Gastroesophageal sphincter (tissue), 4 donors: ENCODE results near the gene EXOSC6. TPM values are rescaled to one million over a fixed set of nuclear protein-coding genes. Genes with fewer than 3 reads are reported as not detected.
"Not testable (repeated sequence)": the region's sequence is repeated elsewhere in the genome, so short reads cannot be mapped to it uniquely, and the experiment has no call there.

Experiments used
- ATAC-seq: fragments of 150-250 bp; one replicate; pipeline ENCODE4 v1.9.1; 2016; ENCODE audit warnings: mild to moderate bottlenecking, moderate library complexity
- H3K27ac ChIP-seq, 4 donors: fragments of 200-600 bp; sonication (generic) in 3 of 4; 1 replicate in 3 of 4; 2 replicates in 1 of 4; pipeline ENCODE4 v1.5.1; 2016 to 2019
- H3K27me3 ChIP-seq: fragments of 200-600 bp; sonication (generic); one replicate; pipeline ENCODE4 v1.5.1; 2019
- H3K36me3 ChIP-seq, 2 donors: fragments of 200-600 bp; sonication (generic); one replicate each; pipeline ENCODE4 v1.5.1; 2019; ENCODE audit warnings: control low read depth in 1 of 2
- H3K4me1 ChIP-seq, 3 donors: fragments of 200-600 bp; sonication (generic); 1 replicate in 2 of 3; 2 replicates in 1 of 3; pipeline ENCODE4 v1.5.1; 2016 to 2019; ENCODE audit warnings: control low read depth in 2 of 3
- H3K4me3 ChIP-seq, 2 donors: fragments of 200-600 bp; sonication (generic); one replicate each; pipeline ENCODE4 v1.5.1; 2019; ENCODE audit warnings: mild to moderate bottlenecking in 1 of 2, moderate library complexity in 1 of 2
- H3K9me3 ChIP-seq, 3 donors: fragments of 200-600 bp; sonication (generic); one replicate each; pipeline ENCODE4 v1.5.1; 2017 to 2019; ENCODE audit warnings: control low read depth in 2 of 3
- EP300 ChIP-seq: sonication (generic); formaldehyde crosslinking; IDR thresholded peaks from one replicate; pipeline ENCODE4 v1.6.1; 2017; ENCODE audit warnings: antibody characterized with exemption, mild to moderate bottlenecking
- POLR2A ChIP-seq, 2 donors: fragments of 450-650 bp; IDR thresholded peaks; one replicate each; pipeline ENCODE4 v1.6.1; 2017; ENCODE audit warnings: antibody characterized with exemption in 2 of 2, mild to moderate bottlenecking in 2 of 2, moderate library complexity in 1 of 2
- POLR2AphosphoS5 ChIP-seq: sonication (generic); formaldehyde crosslinking; IDR thresholded peaks from one replicate; pipeline ENCODE4 v1.6.1; 2017; ENCODE audit warnings: antibody characterized with exemption
- WGBS, 2 donors: methylation state at CpG; one replicate each; pipeline ENCODE4 v1.1.5; 2018; ENCODE audit warnings: low coverage in 1 of 2; 5-methylcytosine and 5-hydroxymethylcytosine counted together
- total RNA-seq, 4 donors: library from RNA; depleted of rRNA; stranded (reverse); fragments of >200 nt; gene quantifications; one replicate each; pipeline ENCODE4 v1.1.0, GENCODE V29; 2016
- TF ChIP-seq, protein P1 (sequence below), 4 experiments: fragments of 200-600 bp in 2 of 4; fragments of 450-650 bp in 2 of 4; sonication (generic) in 1 of 4; IDR thresholded peaks; one replicate each; pipeline ENCODE4 v1.5.1; 2017 to 2019; ENCODE audit warnings: antibody characterized with exemption in 4 of 4, mild to moderate bottlenecking in 2 of 4, moderate library complexity in 2 of 4

EXOSC6 gene
- total RNA-seq, 4 donors from 2014 or later: 23.0 to 31.1 (median 26.4) TPM

DNA sequence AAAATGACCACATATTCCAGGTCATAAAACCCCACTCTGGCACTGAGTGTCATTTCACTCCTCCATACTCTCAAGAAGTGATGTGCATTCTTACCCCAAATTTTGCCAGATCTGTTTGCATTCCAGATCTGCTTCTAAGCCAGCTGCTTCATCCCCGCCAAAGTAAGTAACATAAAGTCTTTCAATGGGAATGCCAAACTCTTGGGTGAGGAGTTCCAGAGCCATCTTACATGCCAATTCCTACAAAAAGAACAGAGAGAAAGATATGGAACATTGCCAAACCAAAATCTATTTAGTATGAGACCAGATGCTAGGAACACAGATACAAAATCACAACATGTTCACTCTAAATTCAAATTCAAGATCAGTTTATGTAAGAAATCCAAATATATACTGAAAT, 24.7 kb upstream of the EXOSC6 start:
- Histone ChIP-seq H3K4me1 (no peaks in the 10 kb centered on the region), H3K9me3 (no peaks in the 10 kb centered on the region), H3K4me3 (no peak overlapping the region), H3K36me3 (peaks cover 0 to 100% of the 10 kb centered on the region in 2 donors), H3K27me3 (no peaks in the 10 kb centered on the region), H3K27ac (no peak overlapping the region)
- no peak for ATAC-seq
- TF ChIP-seq POLR2A (IDR thresholded peaks at IDR 0.05) (no peak), EP300 (no peak), POLR2AphosphoS5 (no peak)
- TF ChIP-seq, protein P1, sequence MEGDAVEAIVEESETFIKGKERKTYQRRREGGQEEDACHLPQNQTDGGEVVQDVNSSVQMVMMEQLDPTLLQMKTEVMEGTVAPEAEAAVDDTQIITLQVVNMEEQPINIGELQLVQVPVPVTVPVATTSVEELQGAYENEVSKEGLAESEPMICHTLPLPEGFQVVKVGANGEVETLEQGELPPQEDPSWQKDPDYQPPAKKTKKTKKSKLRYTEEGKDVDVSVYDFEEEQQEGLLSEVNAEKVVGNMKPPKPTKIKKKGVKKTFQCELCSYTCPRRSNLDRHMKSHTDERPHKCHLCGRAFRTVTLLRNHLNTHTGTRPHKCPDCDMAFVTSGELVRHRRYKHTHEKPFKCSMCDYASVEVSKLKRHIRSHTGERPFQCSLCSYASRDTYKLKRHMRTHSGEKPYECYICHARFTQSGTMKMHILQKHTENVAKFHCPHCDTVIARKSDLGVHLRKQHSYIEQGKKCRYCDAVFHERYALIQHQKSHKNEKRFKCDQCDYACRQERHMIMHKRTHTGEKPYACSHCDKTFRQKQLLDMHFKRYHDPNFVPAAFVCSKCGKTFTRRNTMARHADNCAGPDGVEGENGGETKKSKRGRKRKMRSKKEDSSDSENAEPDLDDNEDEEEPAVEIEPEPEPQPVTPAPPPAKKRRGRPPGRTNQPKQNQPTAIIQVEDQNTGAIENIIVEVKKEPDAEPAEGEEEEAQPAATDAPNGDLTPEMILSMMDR (IDR thresholded peaks at IDR 0.05): no peak
- WGBS, 2 donors: no CpG with 5 or more reads among the region's 1 CpG

DNA sequence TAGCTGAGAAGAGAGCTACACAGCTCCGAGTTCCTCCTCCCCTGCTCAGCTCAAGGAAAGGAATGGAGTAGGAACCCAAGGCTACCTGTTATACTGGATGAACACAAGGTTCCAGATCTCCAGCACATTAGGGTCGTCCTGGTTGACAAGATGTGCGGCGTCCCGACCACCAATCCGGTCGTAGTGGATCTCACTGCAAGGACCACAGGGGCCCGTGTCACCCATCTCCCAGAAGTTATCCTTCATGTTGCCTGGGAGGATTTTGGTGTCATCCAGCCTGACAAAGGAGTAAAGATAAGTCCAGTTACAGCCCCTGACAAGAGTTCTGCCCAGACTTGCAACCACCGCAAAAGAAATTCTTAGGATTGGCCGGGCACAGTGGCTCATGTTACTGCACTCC, 20.0 kb upstream of the EXOSC6 start:
- peaks cover 0 to 100% of the 10 kb centered on the region in 2 donors for H3K36me3 ChIP-seq
- TF ChIP-seq, protein P1 (IDR thresholded peaks at IDR 0.05): no peak
- TF ChIP-seq EP300 (no peak), POLR2AphosphoS5 (no peak), POLR2A (IDR thresholded peaks at IDR 0.05) (no peak)

DNA sequence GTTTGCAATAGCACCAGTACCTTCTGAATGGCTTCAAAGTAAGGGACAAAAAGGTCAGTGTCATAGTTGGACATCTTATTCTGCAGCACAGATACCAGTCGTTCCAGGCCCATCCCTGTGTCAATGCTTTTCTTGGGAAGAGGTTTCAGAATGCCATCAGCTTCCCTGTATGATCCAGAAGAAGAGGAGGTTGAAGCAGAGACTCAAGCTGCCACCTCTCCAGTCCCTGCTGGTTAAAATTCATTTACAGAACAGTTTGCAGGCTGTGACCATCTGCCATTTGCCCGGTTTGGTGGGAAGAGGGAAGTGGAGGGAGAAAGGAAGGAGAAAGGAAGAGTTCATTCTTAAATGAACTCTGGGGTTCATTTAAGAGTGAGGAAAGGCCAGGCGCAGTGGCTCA, 18.4 kb upstream of the EXOSC6 start:
- no peak for ATAC-seq
- H3K4me1 ChIP-seq: no peaks in the 10 kb centered on the region
- no peak overlapping the region for H3K27ac ChIP-seq
- TF ChIP-seq POLR2A (IDR thresholded peaks at IDR 0.05): no peak
- TF ChIP-seq, protein P1 (IDR thresholded peaks at IDR 0.05): no peak
- TF ChIP-seq POLR2AphosphoS5: no peak
- no peak for TF ChIP-seq EP300
- no peaks in the 10 kb centered on the region for H3K27me3 ChIP-seq
- H3K4me3 ChIP-seq: no peak overlapping the region
- H3K9me3 ChIP-seq: no peaks in the 10 kb centered on the region
- 83 to 93% methylated on average over 2 of the region's 3 CpGs for WGBS, 2 donors
- H3K36me3 ChIP-seq: peaks cover 0 to 100% of the 10 kb centered on the region in 2 donors

More for the DNA sequence above, 20.0 kb upstream of the EXOSC6 start:
- Histone ChIP-seq H3K4me3 (no peak overlapping the region), H3K9me3 (no peaks in the 10 kb centered on the region), H3K27me3 (no peaks in the 10 kb centered on the region), H3K27ac (no peak overlapping the region), H3K4me1 (no peaks in the 10 kb centered on the region)
- ATAC-seq: no peak
- WGBS, 2 donors: 86 to 90% methylated on average over 1 of the region's 10 CpGs

DNA sequence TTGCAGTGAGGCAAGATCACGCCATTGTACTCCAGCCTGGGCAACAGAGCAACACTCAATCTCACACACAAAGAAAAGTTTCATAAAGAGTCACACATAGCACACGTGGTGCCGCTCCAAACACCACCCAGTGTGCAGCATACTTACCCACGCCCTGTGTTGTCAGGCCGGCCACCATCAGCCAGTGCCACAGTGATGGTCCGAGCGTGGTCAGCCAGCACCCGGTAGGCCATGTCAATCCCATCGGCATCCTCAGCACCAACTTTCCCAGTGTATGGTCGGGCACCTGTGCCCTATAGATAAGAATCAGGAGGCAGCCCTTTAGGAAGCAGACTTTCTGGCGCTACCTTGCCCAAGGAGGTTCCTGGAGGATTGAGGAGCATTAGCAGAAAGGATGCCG, 17.7 kb upstream of the EXOSC6 start:
- no peak for ATAC-seq
- Histone ChIP-seq H3K9me3 (no peaks in the 10 kb centered on the region), H3K4me3 (no peak overlapping the region), H3K27me3 (no peaks in the 10 kb centered on the region), H3K36me3 (peaks cover 0 to 100% of the 10 kb centered on the region in 2 donors), H3K27ac (no peak overlapping the region), H3K4me1 (no peaks in the 10 kb centered on the region)
- 78% methylated on average over 6 of the region's 12 CpGs; no CpG with 5 or more reads in 1 of the 2 donors for WGBS, 2 donors
- TF ChIP-seq, protein P1 (IDR thresholded peaks at IDR 0.05): no peak
- TF ChIP-seq EP300: no peak
- no peak for TF ChIP-seq POLR2AphosphoS5
- TF ChIP-seq POLR2A (IDR thresholded peaks at IDR 0.05): no peak

DNA sequence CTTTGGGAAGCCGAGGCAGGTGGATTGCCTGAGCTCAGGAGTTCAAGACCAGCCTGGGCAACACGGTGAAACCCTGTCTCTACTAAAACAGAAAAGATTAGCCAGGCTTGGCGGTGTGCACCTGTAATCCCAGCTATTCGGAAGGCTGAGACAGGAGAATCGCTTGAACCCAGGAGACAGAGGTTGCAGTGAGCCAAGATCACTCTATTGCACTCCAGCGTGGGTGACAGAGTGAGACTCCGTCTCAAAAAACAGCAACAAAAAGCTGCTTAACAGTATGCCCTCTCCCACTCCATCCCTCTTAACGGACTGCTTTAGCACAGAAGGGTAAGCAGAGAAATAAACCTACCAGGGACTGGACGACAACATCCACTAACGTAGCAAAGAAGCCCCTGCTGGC, 16.2 kb upstream of the EXOSC6 start:
- not testable (repeated sequence) for ATAC-seq, H3K9me3 ChIP-seq, H3K4me1 ChIP-seq, H3K27me3 ChIP-seq, H3K4me3 ChIP-seq, H3K27ac ChIP-seq
- peaks cover 0 to 100% of the 10 kb centered on the region in 2 donors for H3K36me3 ChIP-seq
- 77 to 87% methylated on average over 4 to 6 of the region's 10 CpGs for WGBS, 2 donors
